ENCODE results near the gene RIPPLY3.
A peak's percentile ranks its signal among the peaks of the same experiment; 100 is the strongest.

RIPPLY3 gene

DNA sequence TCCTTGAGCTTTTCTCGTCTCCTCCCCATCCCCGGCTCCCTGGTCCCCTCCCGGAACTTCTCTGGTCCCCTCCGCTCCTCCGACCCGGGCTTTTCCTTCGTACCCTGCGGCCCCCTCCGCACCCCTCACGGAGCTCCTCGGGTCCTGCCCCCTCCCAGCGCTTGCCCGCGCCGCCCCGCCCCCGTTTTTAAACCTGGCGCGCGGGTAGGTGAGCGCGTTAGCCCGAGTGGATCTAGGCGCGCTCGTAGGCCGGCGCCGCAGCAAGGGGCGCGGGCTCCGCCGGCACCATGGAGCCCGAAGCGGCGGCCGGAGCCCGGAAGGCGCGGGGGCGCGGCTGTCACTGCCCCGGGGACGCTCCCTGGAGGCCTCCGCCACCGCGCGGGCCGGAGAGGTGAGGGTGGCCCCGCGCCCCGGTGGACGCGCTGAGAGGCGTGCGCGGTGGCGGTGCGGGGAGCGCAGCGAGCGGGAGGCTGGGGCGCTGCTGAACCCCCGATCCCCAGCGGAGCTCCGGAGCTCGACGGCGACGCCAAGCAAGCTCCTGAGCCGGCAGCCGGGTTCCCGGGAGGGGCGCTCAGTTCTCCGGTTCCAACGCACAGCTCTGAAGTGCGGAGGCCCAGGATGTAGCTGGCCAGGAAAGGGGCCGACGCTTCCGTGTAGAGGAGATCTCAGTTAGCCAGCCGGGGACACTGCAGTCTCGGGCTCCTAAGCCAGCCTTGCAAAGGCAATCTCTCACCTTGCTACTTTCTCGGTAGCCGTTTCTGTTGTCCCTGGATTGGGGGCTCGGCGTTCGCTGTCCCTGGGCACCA, at the start of gene RIPPLY3:
TSS of gene RIPPLY3 (plus strand) at position 217 of the 806 bp plus-strand sequence. CDS start at position 288, 71 bp downstream.
- H3K27me3 ChIP-seq (ENCODE audit: insufficient read depth, low read length): peaks cover 55% of the 10 kb centered on the region
- H3K4me1 ChIP-seq (ENCODE audit: insufficient read depth, low read length): peaks cover 1% of the 10 kb centered on the region; the same call in 1 of the 2 replicates
- peak within 1 kb of the TSS; percentile 72 for H3K4me3 ChIP-seq (ENCODE audit: low read length)
- H3K36me3 ChIP-seq (ENCODE audit: insufficient read depth, low read depth, low read length): no peaks in the 10 kb centered on the region
- no peaks in the 10 kb centered on the region for H3K9me3 ChIP-seq (ENCODE audit: insufficient read depth, low read depth, low read length)
- no peak within 1 kb of the TSS; the same call in 1 of the 2 replicates for H3K9ac ChIP-seq (ENCODE audit: low read depth, low read length)
- H3K27ac ChIP-seq (ENCODE audit: low read length): no peak within 1 kb of the TSS

GRCh38 chr21:36959020-36959835, 47.3 kb upstream of the RIPPLY3 start:
- H3K9me3 ChIP-seq (ENCODE audit: insufficient read depth, low read depth, low read length): no peaks in the 10 kb centered on the region
- no peak overlapping the region for H3K27ac ChIP-seq (ENCODE audit: low read length)
- H3K4me1 ChIP-seq (ENCODE audit: insufficient read depth, low read length): no peaks in the 10 kb centered on the region
- H3K9ac ChIP-seq (ENCODE audit: low read depth, low read length): no peak overlapping the region
- no peak overlapping the region for H3K4me3 ChIP-seq (ENCODE audit: low read length)
- no peaks in the 10 kb centered on the region for H3K36me3 ChIP-seq (ENCODE audit: insufficient read depth, low read depth, low read length)
- no peaks in the 10 kb centered on the region for H3K27me3 ChIP-seq (ENCODE audit: insufficient read depth, low read length)

- Histone ChIP-seq H3K9me3 (ENCODE audit: insufficient read depth, low read depth, low read length) (no peaks in the 10 kb centered on the region), H3K4me1 (ENCODE audit: insufficient read depth, low read length) (peaks cover 5% of the 10 kb centered on the region; the same call in 1 of the 2 replicates), H3K27ac (ENCODE audit: low read length) (no peak overlapping the region), H3K4me3 (ENCODE audit: low read length) (no peak overlapping the region), H3K27me3 (ENCODE audit: insufficient read depth, low read length) (no peaks in the 10 kb centered on the region), H3K36me3 (ENCODE audit: insufficient read depth, low read depth, low read length) (no peaks in the 10 kb centered on the region), H3K9ac (ENCODE audit: low read depth, low read length) (no peak overlapping the region)
Observed at GRCh38 chr21:36960676-36961284, 45.7 kb upstream of the RIPPLY3 start.

DNA sequence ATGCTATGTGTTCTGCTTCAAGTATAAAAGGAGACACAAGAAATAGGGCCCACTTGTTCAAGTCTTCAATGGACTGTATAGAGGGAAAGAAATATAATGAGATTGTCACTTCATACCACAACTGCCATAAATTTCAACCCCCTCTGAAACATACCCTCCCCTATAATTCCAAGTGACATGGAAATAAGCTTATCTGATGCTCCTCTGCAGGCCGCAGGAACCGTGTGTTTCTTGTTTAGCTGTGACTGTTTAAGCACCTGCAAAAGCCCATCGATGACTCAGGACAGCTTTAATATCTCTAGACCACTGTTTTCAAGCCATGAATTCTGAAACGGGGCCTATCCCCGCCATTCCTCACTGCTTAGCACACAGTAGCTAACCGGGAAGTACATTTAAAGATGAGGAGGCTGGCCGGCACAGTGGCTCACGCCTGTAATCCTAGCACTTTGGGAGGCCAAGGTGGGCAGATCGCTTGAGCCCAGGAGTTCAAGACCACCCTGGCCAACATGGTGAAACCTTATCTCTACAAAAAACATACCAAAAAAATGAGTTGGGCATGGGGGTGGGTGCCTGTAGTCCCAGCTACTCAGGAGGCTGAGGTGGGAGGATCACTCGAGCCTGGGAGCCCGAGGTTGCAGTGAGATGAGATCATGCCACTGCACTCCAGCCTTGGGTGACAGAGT, 44.3 kb upstream of the RIPPLY3 start:
- H3K4me1 ChIP-seq (ENCODE audit: insufficient read depth, low read length): peaks cover 7% of the 10 kb centered on the region
- peaks cover under 1% of the 10 kb centered on the region; the same call in 1 of the 2 replicates for H3K27me3 ChIP-seq (ENCODE audit: insufficient read depth, low read length)
- H3K9me3 ChIP-seq (ENCODE audit: insufficient read depth, low read depth, low read length): no peaks in the 10 kb centered on the region
- H3K27ac ChIP-seq (ENCODE audit: low read length): no peak overlapping the region
- H3K9ac ChIP-seq (ENCODE audit: low read depth, low read length): no peak overlapping the region
- no peaks in the 10 kb centered on the region for H3K36me3 ChIP-seq (ENCODE audit: insufficient read depth, low read depth, low read length)
- no peak overlapping the region for H3K4me3 ChIP-seq (ENCODE audit: low read length)

DNA sequence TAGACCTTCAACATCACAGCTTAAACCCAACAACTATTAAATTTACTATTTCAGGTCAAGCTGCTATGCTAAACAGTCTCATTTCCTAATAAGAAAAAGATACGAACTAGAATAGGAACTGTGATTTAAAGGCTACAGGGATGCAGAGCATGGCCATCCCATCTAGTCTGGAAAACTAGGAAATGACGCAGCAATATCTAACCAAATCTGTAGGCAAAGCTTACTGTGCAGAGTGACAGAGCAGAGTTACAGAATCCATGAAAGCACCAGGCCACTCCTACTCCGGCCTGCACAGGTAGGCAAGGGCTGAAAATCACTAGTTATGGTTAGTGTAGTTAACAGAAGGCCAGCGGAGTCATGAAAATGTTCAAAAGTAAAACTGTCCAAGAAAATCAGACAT, 42.1 kb upstream of the RIPPLY3 start:
- no peak overlapping the region for H3K9ac ChIP-seq (ENCODE audit: low read depth, low read length)
- no peaks in the 10 kb centered on the region for H3K9me3 ChIP-seq (ENCODE audit: insufficient read depth, low read depth, low read length)
- H3K4me1 ChIP-seq (ENCODE audit: insufficient read depth, low read length): peaks cover 9% of the 10 kb centered on the region
- H3K27ac ChIP-seq (ENCODE audit: low read length): no peak overlapping the region
- no peak overlapping the region for H3K4me3 ChIP-seq (ENCODE audit: low read length)
- H3K27me3 ChIP-seq (ENCODE audit: insufficient read depth, low read length): peaks cover 3% of the 10 kb centered on the region; the same call in 1 of the 2 replicates
- H3K36me3 ChIP-seq (ENCODE audit: insufficient read depth, low read depth, low read length): 0 out of 2 replicates have a peak, but pooled peaks cover 12% of the 10 kb centered on the region

GRCh38 chr21:36964827-36965719, 41.4 kb upstream of the RIPPLY3 start:
- Histone ChIP-seq H3K4me3 (ENCODE audit: low read length) (peak overlapping the region; percentile 69; the same call in 1 of the 2 replicates), H3K27me3 (ENCODE audit: insufficient read depth, low read length) (peaks cover 3% of the 10 kb centered on the region; the same call in 1 of the 2 replicates), H3K4me1 (ENCODE audit: insufficient read depth, low read length) (peaks cover 9% of the 10 kb centered on the region), H3K9me3 (ENCODE audit: insufficient read depth, low read depth, low read length) (no peaks in the 10 kb centered on the region), H3K36me3 (ENCODE audit: insufficient read depth, low read depth, low read length) (0 out of 2 replicates have a peak, but pooled peaks cover 12% of the 10 kb centered on the region), H3K9ac (ENCODE audit: low read depth, low read length) (no peak overlapping the region), H3K27ac (ENCODE audit: low read length) (no peak overlapping the region)

DNA sequence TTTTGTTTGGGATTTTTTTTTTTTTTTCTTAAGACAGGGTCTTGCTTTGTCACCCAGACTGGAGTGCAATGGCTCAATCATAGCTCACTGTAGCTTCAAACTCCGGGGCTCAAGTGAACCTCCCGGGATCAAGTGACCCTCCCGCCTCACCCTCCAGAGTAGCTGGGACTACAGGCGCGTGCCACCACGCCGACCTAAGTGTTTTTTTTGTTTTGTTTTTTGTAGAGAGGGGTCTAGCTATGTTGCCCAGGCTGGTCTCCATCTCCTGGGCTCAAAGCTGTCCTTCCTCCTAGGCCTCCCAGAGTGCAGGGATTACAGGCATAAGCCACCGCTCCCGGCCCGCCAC, 40.8 kb upstream of the RIPPLY3 start:
- Histone ChIP-seq H3K36me3 (ENCODE audit: insufficient read depth, low read depth, low read length) (0 out of 2 replicates have a peak, but pooled peaks cover 12% of the 10 kb centered on the region), H3K9me3 (ENCODE audit: insufficient read depth, low read depth, low read length) (no peaks in the 10 kb centered on the region), H3K4me1 (ENCODE audit: insufficient read depth, low read length) (peaks cover 9% of the 10 kb centered on the region), H3K9ac (ENCODE audit: low read depth, low read length) (peak overlapping the region; percentile 59; the same call in 1 of the 2 replicates), H3K27me3 (ENCODE audit: insufficient read depth, low read length) (peaks cover 3% of the 10 kb centered on the region; the same call in 1 of the 2 replicates), H3K4me3 (ENCODE audit: low read length) (peak overlapping the region; percentile 69; the same call in 1 of the 2 replicates), H3K27ac (ENCODE audit: low read length) (no peak overlapping the region)

DNA sequence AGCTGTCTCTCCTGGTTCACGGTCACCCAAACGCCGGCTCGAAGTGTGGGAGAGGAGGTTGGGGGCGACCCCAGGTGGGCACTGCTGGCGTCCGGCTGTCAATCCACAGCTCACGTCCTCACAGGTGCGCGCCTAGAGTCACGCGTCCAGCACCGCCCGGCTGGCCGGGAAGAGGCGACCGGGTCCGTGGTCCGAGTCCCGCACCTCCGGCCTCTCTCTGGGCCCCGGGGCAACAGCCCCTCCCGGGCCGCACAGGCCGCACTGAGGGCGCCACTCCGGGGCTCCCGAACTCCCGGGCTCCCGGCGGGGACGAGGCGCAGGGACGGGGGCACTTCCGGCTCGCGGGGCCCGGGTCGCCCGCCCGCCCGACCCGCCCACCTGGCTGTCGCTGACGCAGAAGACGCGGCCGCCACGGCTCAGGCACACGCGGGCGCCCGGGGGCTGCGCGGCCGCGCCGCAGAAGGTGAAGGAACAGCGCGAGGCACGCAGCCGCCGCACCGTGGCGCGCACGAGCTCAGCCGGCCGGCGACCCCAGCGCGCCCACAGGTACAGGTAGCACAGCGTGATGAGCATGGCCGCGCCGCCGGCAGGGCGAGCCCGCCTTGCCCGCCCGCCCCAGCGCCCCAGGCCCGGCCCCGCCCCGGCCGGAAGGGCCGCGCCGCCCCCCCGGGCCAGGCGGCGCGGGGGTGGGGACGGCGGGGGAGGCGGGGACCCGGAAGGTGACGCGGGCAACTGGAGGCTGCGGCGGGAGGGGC, 40.3 kb upstream of the RIPPLY3 start, which contains the start of gene HLCS:
TSS of gene HLCS (minus strand) at position 604 of the 755 bp plus-strand sequence. CDS start at position 573, 31 bp downstream.
- H3K27ac ChIP-seq (ENCODE audit: low read length): no peak within 1 kb of the TSS
- peaks cover 3% of the 10 kb centered on the region; the same call in 1 of the 2 replicates for H3K27me3 ChIP-seq (ENCODE audit: insufficient read depth, low read length)
- 0 out of 2 replicates have a peak, but pooled peaks cover 12% of the 10 kb centered on the region for H3K36me3 ChIP-seq (ENCODE audit: insufficient read depth, low read depth, low read length)
- peak within 1 kb of the TSS; percentile 59; the same call in 1 of the 2 replicates for H3K9ac ChIP-seq (ENCODE audit: low read depth, low read length)
- H3K4me3 ChIP-seq (ENCODE audit: low read length): peak within 1 kb of the TSS; percentile 69
- peaks cover 9% of the 10 kb centered on the region for H3K4me1 ChIP-seq (ENCODE audit: insufficient read depth, low read length)
- H3K9me3 ChIP-seq (ENCODE audit: insufficient read depth, low read depth, low read length): no peaks in the 10 kb centered on the region

DNA sequence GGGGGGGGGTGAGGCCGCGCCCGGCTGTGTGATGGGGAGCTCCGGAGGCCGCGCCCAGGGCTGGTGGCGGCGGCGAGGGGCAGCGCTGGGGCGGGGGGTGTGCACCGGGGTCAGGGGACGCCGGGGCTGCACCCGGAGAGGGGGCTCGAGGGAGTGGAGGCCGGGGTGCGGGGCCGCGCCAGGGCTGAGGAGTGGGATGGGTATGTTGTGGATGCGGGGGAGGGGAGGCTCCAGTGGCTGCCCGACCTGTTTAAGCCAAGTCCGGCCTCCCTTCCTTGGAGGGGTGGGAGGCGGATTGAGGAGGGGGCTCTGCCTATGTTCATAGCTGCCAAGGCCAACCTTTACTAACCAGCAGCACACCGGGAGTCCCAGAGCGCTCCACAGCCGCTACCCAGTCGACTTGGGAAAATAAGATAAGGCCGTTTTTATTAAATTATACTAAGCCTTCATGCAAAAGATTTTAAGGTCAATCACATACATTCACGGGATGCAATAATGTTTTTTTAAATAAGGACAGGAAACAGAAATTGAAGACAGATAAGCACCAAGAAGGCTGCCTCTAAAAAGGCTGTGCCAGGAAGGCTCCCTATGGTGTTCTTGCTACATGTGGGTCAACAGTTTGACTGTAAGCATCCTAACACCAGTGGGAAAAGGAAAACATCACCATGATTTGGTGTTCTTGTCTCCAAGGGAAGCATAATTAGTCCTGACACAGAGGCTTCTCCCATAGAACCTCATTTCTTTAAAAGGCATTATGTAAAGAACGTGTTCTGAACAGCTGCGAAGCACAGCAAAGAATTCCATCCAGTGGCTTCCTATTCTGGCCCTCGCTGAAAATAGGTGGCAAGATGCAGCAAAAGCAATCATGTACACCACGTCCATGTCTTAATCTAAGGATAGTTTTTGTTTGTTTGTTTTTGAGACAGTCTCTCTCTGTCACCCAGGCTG, 39.4 kb upstream of the RIPPLY3 start:
- Histone ChIP-seq H3K36me3 (ENCODE audit: insufficient read depth, low read depth, low read length) (0 out of 2 replicates have a peak, but pooled peaks cover 12% of the 10 kb centered on the region), H3K27me3 (ENCODE audit: insufficient read depth, low read length) (peaks cover 3% of the 10 kb centered on the region; the same call in 1 of the 2 replicates), H3K4me3 (ENCODE audit: low read length) (peak overlapping the region; percentile 62), H3K27ac (ENCODE audit: low read length) (no peak overlapping the region), H3K9me3 (ENCODE audit: insufficient read depth, low read depth, low read length) (no peaks in the 10 kb centered on the region), H3K4me1 (ENCODE audit: insufficient read depth, low read length) (peaks cover 9% of the 10 kb centered on the region), H3K9ac (ENCODE audit: low read depth, low read length) (peak overlapping the region; percentile 56; the same call in 1 of the 2 replicates)

All from iPS-20b (cell line).